ENCODE results near the gene CHAF1B.

Gene CHAF1B

DNA sequence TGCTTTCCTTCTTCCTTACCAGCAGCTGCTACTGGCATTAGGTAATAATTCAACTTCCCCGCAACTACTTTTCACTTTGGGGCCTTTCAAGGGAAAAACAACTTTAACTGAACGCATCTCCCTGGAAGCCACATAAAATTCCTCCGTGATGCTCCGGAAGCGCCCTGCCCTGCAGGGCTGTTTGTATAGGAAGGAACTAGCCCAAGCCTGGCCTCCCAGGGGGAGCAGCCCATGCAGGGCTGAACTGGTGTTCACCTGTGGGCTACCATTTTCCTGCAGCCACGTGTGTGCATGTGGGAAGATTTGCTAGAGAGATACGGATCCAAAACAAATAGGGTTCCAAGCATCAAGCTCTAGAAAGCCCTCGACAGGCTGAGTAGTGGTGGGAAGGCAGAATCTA is 80.3 kb downstream of the CHAF1B start:
- no peak for DNase-seq

GRCh38 chr21:36466061-36466511 is 80.9 kb downstream of the CHAF1B start:
- no peak for DNase-seq
